Astrocyte (in vitro differentiated cells and primary cell): ENCODE data around the gene DLX6. TPM values are rescaled to one million over a fixed set of nuclear protein-coding genes. Genes with fewer than 3 reads are reported as not detected.

Source experiments
- DNase-seq: peaks from one replicate; pipeline ENCODE4 v3.0.0-alpha.2; 2010; ENCODE audit warnings: low read depth
- FAIRE-seq: peaks from 2 replicates; lab custom pipeline; 2011; peaks lifted over from hg19 to GRCh38; lab: Jason Lieb, UNC
- H2AFZ ChIP-seq: 2 replicates; pipeline ENCODE4 v1.6.0; 2012; ENCODE audit warnings: low read depth, low read length, inconsistent platforms
- H3K27ac ChIP-seq: 2 replicates; pipeline ENCODE4 v1.5.1; 2011; ENCODE audit warnings: low read depth, low read length, inconsistent platforms
- H3K27me3 ChIP-seq: 2 replicates; pipeline ENCODE4 v1.6.0; 2011; ENCODE audit warnings: low read length, inconsistent platforms; ENCODE audit not compliant: insufficient read depth
- H3K36me3 ChIP-seq: 2 replicates; pipeline ENCODE4 v1.5.1; 2011; ENCODE audit warnings: low read length, inconsistent platforms; ENCODE audit not compliant: insufficient read depth
- H3K4me1 ChIP-seq: 2 replicates; pipeline ENCODE4 v1.5.1; 2011; ENCODE audit warnings: low read length, inconsistent platforms; ENCODE audit not compliant: insufficient read depth
- H3K4me2 ChIP-seq: 2 replicates; pipeline ENCODE4 v1.6.0; 2012; ENCODE audit warnings: low read length, inconsistent platforms
- H3K4me3 ChIP-seq: 2 replicates; pipeline ENCODE4 v1.5.1; 2011; ENCODE audit warnings: low read depth, mild to moderate bottlenecking, low read length, inconsistent platforms; ENCODE audit not compliant: insufficient read depth
- H3K79me2 ChIP-seq: 2 replicates; pipeline ENCODE4 v1.6.0; 2012; ENCODE audit warnings: mild to moderate bottlenecking, low read length, inconsistent platforms; ENCODE audit not compliant: insufficient read depth
- H3K9ac ChIP-seq: 2 replicates; pipeline ENCODE4 v1.6.0; 2012; ENCODE audit warnings: mild to moderate bottlenecking, low read length, inconsistent platforms
- H3K9me3 ChIP-seq: 2 replicates; pipeline ENCODE4 v1.5.1; 2012; ENCODE audit warnings: low read depth, mild to moderate bottlenecking, low read length, inconsistent platforms; ENCODE audit not compliant: insufficient read depth
- H4K20me1 ChIP-seq: 2 replicates; pipeline ENCODE4 v1.6.0; 2012; ENCODE audit warnings: low read length, inconsistent platforms; ENCODE audit not compliant: insufficient read depth
- H3K27ac Mint-ChIP-seq: one replicate; pipeline ENCODE4 v1.8.0; 2021; ENCODE audit warnings: mild to moderate bottlenecking, mixed read lengths; ENCODE audit not compliant: unreplicated experiment
- H3K27me3 Mint-ChIP-seq: one replicate; pipeline ENCODE4 v1.8.0; 2021; ENCODE audit warnings: low read depth, mixed read lengths; ENCODE audit not compliant: unreplicated experiment
- H3K36me3 Mint-ChIP-seq: one replicate; pipeline ENCODE4 v1.8.0; 2021; ENCODE audit warnings: low read depth, mixed read lengths; ENCODE audit not compliant: unreplicated experiment
- H3K4me1 Mint-ChIP-seq: one replicate; pipeline ENCODE4 v1.8.0; 2021; ENCODE audit warnings: low read depth, mixed read lengths; ENCODE audit not compliant: unreplicated experiment
- H3K4me3 Mint-ChIP-seq: one replicate; pipeline ENCODE4 v1.8.0; 2021; ENCODE audit warnings: mild to moderate bottlenecking, moderate library complexity, mixed read lengths; ENCODE audit not compliant: unreplicated experiment
- H3K9me3 Mint-ChIP-seq: one replicate; pipeline ENCODE4 v1.8.0; 2021; ENCODE audit warnings: mild to moderate bottlenecking, mixed read lengths; ENCODE audit not compliant: unreplicated experiment
- EZH2 ChIP-seq: IDR thresholded peaks from 2 replicates; pipeline ENCODE4 v1.6.1; 2012; ENCODE audit warnings: mild to moderate bottlenecking, low read length, inconsistent platforms; ENCODE audit not compliant: insufficient read depth
- total RNA-seq: library from RNA; stranded (reverse); gene quantifications from 2 replicates; pipeline ENCODE4 v1.2.1, GENCODE V29; 2021
- TF ChIP-seq, protein P1 (sequence below): IDR thresholded peaks from 2 replicates; pipeline ENCODE4 v1.5.1; 2011; ENCODE audit warnings: low read depth, mild to moderate bottlenecking, inconsistent platforms, low read length, moderate library complexity; ENCODE audit not compliant: insufficient read depth

The DLX6 gene
- total RNA-seq, 1 donor from 2014 or later, result 0.25 TPM

DNA sequence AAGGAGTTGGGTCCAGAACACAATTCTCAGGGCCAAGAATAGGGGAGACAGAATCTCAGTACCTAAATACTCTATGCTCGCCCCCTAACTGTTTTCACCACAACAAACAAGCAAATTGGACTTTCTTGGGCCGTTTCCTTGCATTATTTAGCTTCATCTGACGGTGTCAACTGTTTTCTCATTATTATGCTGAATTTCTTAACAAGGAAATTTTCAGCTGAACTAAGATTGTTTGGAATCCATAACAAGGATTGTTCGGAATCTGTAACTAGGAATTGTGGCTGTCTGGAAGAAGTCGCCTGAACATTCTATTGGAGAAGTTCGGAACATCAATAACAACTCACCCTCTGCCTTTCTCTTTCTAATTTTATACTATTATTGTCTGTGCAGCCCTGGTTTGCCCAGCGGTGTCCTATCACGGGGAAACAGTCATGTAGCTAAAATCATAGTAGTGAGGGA lies 15.5 kb upstream of the DLX6 start:
- H3K4me2 ChIP-seq, result no peak overlapping the region
- H2AFZ ChIP-seq, result no peak overlapping the region
- peaks cover 88% of the 10 kb centered on the region for H3K27me3 Mint-ChIP-seq
- H3K4me1 ChIP-seq, result no peaks in the 10 kb centered on the region
- H3K4me3 ChIP-seq, result no peak overlapping the region
- H3K79me2 ChIP-seq, result no peaks in the 10 kb centered on the region
- peaks cover 20% of the 10 kb centered on the region for H3K9me3 Mint-ChIP-seq
- H3K9me3 ChIP-seq, result no peaks in the 10 kb centered on the region
- no peak overlapping the region for H3K27ac Mint-ChIP-seq
- no peaks in the 10 kb centered on the region for H4K20me1 ChIP-seq
- no peak for TF ChIP-seq EZH2
- TF ChIP-seq, protein P1, sequence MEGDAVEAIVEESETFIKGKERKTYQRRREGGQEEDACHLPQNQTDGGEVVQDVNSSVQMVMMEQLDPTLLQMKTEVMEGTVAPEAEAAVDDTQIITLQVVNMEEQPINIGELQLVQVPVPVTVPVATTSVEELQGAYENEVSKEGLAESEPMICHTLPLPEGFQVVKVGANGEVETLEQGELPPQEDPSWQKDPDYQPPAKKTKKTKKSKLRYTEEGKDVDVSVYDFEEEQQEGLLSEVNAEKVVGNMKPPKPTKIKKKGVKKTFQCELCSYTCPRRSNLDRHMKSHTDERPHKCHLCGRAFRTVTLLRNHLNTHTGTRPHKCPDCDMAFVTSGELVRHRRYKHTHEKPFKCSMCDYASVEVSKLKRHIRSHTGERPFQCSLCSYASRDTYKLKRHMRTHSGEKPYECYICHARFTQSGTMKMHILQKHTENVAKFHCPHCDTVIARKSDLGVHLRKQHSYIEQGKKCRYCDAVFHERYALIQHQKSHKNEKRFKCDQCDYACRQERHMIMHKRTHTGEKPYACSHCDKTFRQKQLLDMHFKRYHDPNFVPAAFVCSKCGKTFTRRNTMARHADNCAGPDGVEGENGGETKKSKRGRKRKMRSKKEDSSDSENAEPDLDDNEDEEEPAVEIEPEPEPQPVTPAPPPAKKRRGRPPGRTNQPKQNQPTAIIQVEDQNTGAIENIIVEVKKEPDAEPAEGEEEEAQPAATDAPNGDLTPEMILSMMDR, result no peak
- no peak overlapping the region for H3K27ac ChIP-seq
- peaks cover 65% of the 10 kb centered on the region for H3K27me3 ChIP-seq
- no peak overlapping the region for H3K4me3 Mint-ChIP-seq
- H3K36me3 ChIP-seq, result no peaks in the 10 kb centered on the region
- FAIRE-seq, result no peak
- no peak for DNase-seq
- H3K4me1 Mint-ChIP-seq, result no peaks in the 10 kb centered on the region
- H3K36me3 Mint-ChIP-seq, result peaks cover 2% of the 10 kb centered on the region
- H3K9ac ChIP-seq, result no peak overlapping the region

DNA sequence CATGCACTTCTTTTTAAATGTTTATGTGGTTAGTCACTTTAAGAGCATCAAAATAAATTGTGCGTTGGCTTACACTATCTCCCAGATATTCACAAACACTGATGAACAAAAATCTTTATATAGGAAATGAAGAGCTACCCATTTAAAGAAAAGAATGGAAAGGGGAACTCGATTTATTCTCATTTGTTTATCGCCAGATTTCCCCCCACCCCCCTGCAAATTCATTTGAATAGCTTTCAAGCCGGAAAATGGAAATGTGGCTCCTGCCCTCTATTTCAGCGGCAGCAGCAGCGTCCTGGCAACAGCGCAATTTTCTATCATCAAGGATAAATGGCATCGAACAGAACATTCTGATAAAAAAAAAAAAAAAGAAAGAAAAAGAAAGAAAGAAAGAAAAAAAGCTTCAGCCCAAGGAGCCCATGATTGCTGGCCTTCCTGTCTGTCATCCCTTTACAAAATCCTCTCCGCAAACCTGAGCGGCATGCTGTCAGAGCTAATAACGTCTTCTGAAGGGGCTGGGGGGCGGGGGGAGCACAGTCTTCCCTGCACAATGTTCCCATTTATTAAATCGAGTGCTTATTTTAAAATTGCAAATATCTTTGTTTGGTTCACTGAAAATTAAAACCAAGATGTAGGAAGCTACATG lies 13.7 kb upstream of the DLX6 start:
- no peak overlapping the region for H3K4me3 ChIP-seq
- H3K4me2 ChIP-seq, result no peak overlapping the region
- Mint-ChIP-seq H3K4me3 (no peak overlapping the region), H3K27me3 (peaks cover 94% of the 10 kb centered on the region), H3K9me3 (peaks cover 22% of the 10 kb centered on the region), H3K4me1 (no peaks in the 10 kb centered on the region), H3K36me3 (peaks cover 5% of the 10 kb centered on the region), H3K27ac (peak overlapping the region; percentile 12)
- TF ChIP-seq, protein P1, result no peak
- TF ChIP-seq EZH2, result no peak
- H3K9me3 ChIP-seq, result no peaks in the 10 kb centered on the region
- no peak overlapping the region for H3K27ac ChIP-seq
- no peaks in the 10 kb centered on the region for H3K36me3 ChIP-seq
- DNase-seq (no peak), FAIRE-seq (no peak)
- no peaks in the 10 kb centered on the region for H3K4me1 ChIP-seq
- H3K9ac ChIP-seq, result no peak overlapping the region
- H4K20me1 ChIP-seq, result no peaks in the 10 kb centered on the region
- H3K27me3 ChIP-seq, result peaks cover 79% of the 10 kb centered on the region
- H3K79me2 ChIP-seq, result no peaks in the 10 kb centered on the region
- H2AFZ ChIP-seq, result no peak overlapping the region
